Activated gamma-delta T cell treated with anti-CD3 and anti-CD28 coated beads, Interleukin-2, amount 50 U/mL, for 16 hours (primary cell): Measurements from ENCODE around the gene OR4S2.

Experiments used
- DNase-seq: peaks from one replicate; pipeline ENCODE4 v3.0.0-alpha.2; 2020; ENCODE audit warnings: low read depth

OR4S2 gene

GRCh38 chr11:55648027-55648426 is at the start of gene OR4S2:
OR4S2 (plus strand) TSS chr11:55648327; CDS start chr11:55650904, 2,577 bp downstream.
- no peak for DNase-seq

- DNase-seq, result no peak
Observed at GRCh38 chr11:55607545-55607944, 40.6 kb upstream of the OR4S2 start, which contains the start of gene OR4C11. OR4C11 (minus strand) TSS chr11:55607645; CDS start chr11:55604373, 3,272 bp downstream.

GRCh38 chr11:55624531-55624930 is 23.6 kb upstream of the OR4S2 start:
- DNase-seq, result no peak

- DNase-seq, result no peak
Observed at GRCh38 chr11:55634813-55635212, 13.3 kb upstream of the OR4S2 start, which contains the start of gene OR4P4. OR4P4 (plus strand) TSS chr11:55635113.

GRCh38 chr11:55652560-55652959 is 4.4 kb downstream of the OR4S2 start:
- DNase-seq, result no peak

- no peak for DNase-seq
Observed at GRCh38 chr11:55655096-55655495, 7.0 kb downstream of the OR4S2 start.

- no peak for DNase-seq
Observed at GRCh38 chr11:55658031-55658573, 10.0 kb downstream of the OR4S2 start.

- no peak for DNase-seq
Observed at GRCh38 chr11:55658608-55659007, 10.5 kb downstream of the OR4S2 start.

- DNase-seq, result no peak
Observed at GRCh38 chr11:55661901-55662300, 13.8 kb downstream of the OR4S2 start, which contains the start of gene OR4C6. OR4C6 (plus strand) TSS chr11:55662201; CDS start chr11:55665167, 2,966 bp downstream.

- DNase-seq, result no peak
Observed at GRCh38 chr11:55669376-55669775, 21.2 kb downstream of the OR4S2 start.

- DNase-seq, result no peak
Observed at GRCh38 chr11:55673860-55674259, 25.7 kb downstream of the OR4S2 start.

- no peak for DNase-seq
Observed at GRCh38 chr11:55697817-55698216, 49.7 kb downstream of the OR4S2 start.

- no peak for DNase-seq
Observed at GRCh38 chr11:55701429-55701828, 53.3 kb downstream of the OR4S2 start.
